Left hindlimb (tissue), 1 donor: ENCODE data around the gene NCAPG2.

Experiments
- DNase-seq: peaks from one replicate; pipeline ENCODE4 v3.0.0-alpha.2; 2018

The NCAPG2 gene

GRCh38 chr7:158620418-158620817 lies 84.2 kb downstream of the NCAPG2 start:
- DNase-seq = no peak

DNA sequence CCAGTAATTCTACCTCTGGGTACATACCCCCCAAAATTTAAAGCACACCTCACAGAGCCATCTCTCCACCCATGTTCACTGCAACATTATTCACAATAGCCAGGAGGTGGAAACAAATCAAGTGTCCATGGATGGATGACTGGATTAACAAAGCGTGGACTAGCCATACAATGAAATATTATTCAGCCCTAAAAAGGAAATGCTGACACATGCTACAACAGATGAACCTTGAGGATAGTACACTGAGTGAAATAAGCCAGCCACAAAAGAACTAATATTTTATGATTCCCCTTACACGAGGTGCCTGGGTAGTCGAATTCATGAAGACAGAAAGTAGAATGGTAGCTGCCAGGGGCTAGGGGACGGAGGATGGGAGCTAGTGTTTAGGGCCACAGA lies 85.9 kb downstream of the NCAPG2 start:
- DNase-seq = no peak

GRCh38 chr7:158617737-158618128 lies 86.9 kb downstream of the NCAPG2 start:
- DNase-seq = no peak

- DNase-seq = no peak
These were observed 88.6 kb downstream of the NCAPG2 start for GRCh38 chr7:158616050-158616449.

- DNase-seq = no peak
These were observed 89.9 kb downstream of the NCAPG2 start for GRCh38 chr7:158614700-158615099.

GRCh38 chr7:158613481-158613880 lies 91.1 kb downstream of the NCAPG2 start:
- no peak for DNase-seq

DNA sequence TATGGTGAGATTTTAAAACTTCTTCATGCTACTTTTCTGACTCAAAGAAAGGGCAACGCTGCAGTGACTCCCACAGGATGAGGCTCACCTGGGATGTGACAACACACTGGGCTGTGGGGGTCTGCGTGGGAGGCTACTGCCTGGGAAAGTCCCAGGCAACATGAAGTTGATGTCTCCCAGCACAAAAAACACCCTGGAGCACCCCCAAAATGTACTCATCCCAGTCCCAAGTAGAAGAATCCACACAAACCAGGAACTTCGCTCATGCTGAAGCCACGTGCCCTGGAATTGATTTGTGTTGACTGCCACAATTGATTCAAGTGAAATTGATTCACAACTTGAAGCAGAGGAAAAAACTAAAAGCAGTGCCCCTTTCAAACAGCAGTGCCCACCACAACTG lies 92.1 kb downstream of the NCAPG2 start:
- DNase-seq = no peak

- DNase-seq = no peak
These were observed 93.1 kb downstream of the NCAPG2 start for GRCh38 chr7:158611541-158611940.

- no peak for DNase-seq
These were observed 95.2 kb downstream of the NCAPG2 start for GRCh38 chr7:158609313-158609974.

DNA sequence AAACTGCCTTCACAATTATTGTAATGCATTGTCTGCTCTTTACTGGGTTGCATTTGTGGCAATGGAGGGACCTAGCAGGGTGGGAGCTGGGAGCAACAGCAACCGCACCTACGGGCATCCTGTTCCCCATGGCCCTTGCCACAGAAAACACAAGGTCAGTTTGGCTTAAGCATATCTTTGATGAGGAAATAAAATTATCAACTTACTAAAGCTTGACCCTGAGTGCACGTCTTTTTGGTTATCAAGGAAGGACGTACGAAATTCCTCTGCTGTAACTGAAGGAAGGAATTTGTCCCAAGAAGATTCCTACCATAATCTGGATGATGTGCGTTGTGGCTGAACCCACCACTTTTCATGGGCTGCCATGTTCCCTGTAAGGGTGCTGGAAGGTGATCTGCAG lies 97.0 kb downstream of the NCAPG2 start:
- DNase-seq = no peak

DNA sequence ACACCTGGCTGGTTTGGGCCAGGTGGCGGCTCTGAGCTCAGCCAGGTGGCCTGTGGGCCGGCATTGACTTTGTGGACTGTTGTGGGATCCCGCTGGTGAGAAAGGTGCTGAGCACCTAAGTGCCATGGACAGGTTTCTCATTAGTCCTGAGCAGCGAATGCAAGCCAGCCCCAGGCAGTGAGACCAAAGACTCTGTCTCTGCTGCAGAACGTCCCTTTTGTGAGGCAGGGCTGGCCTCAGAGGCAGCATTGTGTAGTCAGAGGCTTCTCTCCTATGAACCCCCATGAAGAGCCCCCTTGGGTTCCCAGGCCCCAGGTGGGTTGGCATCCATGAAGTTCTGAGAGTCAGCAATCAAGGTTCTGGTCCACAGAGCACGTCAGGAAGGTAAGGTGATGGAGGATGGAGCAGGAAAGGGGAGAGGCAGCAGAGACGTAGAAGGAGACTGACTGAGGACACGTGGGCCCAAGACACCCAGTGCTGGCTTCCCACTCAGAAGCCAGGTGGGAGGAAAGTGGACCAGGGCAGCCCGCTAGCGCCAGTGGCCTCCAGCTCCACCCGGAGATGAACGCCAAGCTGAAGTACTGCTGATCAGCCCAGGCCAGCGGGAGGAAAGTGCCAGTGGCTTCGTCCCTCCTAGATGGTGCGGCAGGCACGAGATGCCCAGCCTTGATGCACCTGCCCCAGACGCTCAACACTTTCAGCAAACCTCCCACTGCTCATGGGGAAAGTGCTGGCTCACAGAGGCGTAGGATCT lies 97.8 kb downstream of the NCAPG2 start:
- DNase-seq = no peak

- no peak for DNase-seq
These were observed 98.5 kb downstream of the NCAPG2 start for GRCh38 chr7:158606129-158606528.

DNA sequence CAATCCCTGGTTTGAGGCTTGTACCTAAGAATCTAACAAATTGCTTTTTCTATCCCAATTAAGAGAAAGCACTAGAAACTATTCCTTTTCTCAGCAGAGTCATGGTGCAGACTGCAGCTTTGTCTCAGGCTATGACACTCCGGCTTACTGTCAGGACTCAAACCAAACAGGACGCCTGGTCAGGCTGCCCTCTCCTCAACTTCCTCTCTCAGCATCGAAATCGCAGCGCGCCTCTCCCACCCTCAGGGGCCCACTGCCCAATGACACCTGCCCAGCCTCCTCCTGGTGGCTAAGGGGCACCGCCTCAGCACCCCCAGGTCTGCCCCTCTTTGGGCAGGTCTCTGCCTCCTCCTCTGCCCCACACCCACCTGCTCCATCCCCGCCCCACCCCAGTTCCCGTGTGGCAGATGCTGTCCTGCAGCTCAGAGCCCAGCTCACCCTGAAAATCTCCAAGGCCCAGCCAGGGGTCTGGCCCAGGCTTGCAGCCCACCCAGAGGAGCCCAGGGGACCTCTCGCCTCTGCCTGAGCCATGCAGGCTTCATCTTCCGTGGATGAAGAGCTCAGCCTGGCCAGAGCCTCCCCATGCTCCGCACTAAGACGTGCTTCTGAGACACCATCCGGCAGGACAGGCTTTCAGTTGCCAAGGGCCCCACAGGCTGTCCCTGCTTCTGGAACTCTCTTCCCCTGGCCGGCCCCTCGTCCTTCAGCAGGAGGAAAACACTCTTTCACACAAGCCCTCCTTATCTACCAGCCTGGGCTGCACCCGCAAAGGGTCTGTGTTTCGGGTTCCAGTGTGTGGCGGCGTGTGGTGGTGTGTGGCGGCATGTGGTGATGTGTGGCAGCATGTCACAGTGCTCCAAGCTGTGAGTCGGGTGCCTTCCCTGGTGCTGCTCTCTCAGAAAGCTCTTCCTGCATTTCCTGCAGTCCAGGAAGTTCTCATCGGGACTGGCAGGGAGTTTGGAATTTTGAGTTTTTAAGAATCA lies 100.5 kb downstream of the NCAPG2 start:
- DNase-seq = no peak

GRCh38 chr7:158602905-158603772 lies 101.5 kb downstream of the NCAPG2 start:
- no peak for DNase-seq

- DNase-seq = no peak
These were observed 102.6 kb downstream of the NCAPG2 start for GRCh38 chr7:158602041-158602440.

DNA sequence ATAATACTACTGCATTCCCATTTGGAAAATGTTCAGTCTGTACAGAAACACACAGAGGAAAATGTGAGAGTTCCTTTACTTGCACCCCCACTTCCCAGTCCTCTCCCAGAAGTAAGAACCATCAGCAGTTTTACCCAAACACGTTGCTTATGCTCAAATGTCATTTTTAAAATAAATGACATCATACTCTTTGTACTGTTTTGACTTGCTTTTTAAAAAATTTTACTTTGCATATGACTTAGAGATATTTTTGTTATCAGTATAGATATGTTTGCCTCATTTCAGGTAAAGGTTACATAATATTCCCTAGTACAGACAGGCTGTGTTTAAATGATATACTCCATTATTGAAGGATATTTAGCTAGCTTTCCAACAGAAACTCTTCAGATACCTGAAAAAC lies 103.5 kb downstream of the NCAPG2 start:
- no peak for DNase-seq

GRCh38 chr7:158596745-158597144 lies 107.9 kb downstream of the NCAPG2 start:
- DNase-seq = no peak

GRCh38 chr7:158596309-158596708 lies 108.3 kb downstream of the NCAPG2 start:
- no peak for DNase-seq

- DNase-seq = no peak
These were observed 109.5 kb downstream of the NCAPG2 start for GRCh38 chr7:158595068-158595467.

DNA sequence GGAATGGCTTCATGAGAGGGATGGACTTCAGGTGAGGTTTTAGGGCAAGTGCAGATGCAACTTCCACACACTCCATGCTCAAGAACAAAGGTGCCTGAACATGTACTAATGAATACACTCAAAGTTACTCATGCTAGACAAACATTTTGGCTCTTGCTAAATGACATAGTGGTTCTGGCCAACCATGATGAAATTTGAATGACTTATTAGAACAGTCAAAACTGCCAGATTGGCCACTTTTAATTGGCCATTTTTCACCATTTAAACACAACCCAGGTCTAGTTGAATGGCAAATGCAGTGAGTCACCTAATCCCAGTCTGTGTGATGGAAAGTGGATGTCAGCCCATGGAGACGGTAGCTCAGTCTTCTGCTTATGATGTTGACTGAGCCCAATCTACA lies 112.1 kb downstream of the NCAPG2 start:
- no peak for DNase-seq

DNA sequence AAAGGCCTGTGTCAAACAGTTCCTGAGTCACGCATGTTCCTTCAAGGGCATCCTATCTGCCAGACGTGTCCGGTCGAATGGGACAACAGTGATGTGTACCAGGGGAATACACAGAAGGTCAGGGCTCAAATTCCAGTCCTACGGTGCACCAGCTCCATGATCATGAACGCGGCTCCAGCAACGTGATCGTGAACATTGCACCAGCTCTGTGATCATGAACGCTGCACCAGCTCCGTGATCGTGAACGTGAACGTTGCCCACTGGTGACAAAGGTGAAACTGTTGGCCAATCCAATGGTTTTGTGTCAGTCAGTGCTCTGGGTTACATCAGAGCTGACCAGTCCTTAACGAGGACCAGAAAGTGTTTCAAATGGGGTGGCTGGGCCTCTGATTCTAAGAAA lies 112.7 kb downstream of the NCAPG2 start:
- no peak for DNase-seq

GRCh38 chr7:158590181-158590530 lies 114.4 kb downstream of the NCAPG2 start:
- DNase-seq = no peak

DNA sequence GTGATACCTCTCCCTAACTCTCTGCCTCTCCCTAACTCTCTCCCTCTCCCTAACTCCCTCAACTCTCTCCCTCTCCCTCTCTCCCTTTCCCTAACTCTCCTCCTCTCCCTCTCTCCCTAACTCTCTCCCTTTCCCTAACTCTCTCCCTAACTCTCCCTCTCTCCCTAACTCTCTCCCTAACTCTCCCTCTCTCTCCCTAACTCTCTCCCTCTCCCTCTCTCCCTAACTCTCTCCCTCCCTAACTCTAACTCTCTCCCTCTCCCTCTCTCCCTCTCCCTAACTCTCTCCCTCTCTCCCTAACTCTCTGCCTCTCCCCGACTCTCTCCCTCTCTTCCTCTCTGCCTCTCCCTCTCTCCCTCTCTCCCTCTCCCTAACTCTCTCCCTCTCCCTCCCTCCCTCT lies 115.0 kb downstream of the NCAPG2 start:
- DNase-seq = no peak
